Motor neuron (in vitro differentiated cells): ENCODE data around the gene NDUFAF2. TPM values are rescaled to one million over a fixed set of nuclear protein-coding genes. Genes with fewer than 3 reads are reported as not detected.

ENCODE experiments used
- ATAC-seq, 8 experiments: fragments of 200-7000 bp; cut with Tn5 transposase; replicated peaks in 6 of 8; 2 replicates each; pipeline ENCODE4 v1.8.0; 2021; ENCODE audit warnings: mild to moderate bottlenecking in 8 of 8, moderate library complexity in 8 of 8
- H3K27ac ChIP-seq, 2 donors: fragments of 250-450 bp; sonication (Bioruptor Pico); 2 replicates each; pipeline ENCODE4 v1.9.0; 2021; ENCODE audit warnings: antibody characterized with exemption in 2 of 2, mild to moderate bottlenecking in 2 of 2, moderate library complexity in 1 of 2
- H3K4me1 ChIP-seq, 2 donors: fragments of 250-450 bp; sonication (Bioruptor Pico); replicated peaks in 1 of 2; 2 replicates each; pipeline ENCODE4 v1.6.1; 2021; ENCODE audit warnings: antibody characterized with exemption in 2 of 2, mild to moderate bottlenecking in 2 of 2, moderate library complexity in 1 of 2
- H3K4me3 ChIP-seq, 5 donors: fragments of 250-450 bp; sonication (Bioruptor Pico); 2 replicates each; pipeline ENCODE4 v1.9.0; 2021; ENCODE audit warnings: antibody characterized with exemption in 5 of 5, mild to moderate bottlenecking in 5 of 5, moderate library complexity in 4 of 5
- WGBS, 10 experiments: fragments of 450-650 bp; shearing (Covaris generic); methylation state at CpG; one replicate each; pipeline ENCODE4 v1.0.0; 2022; 5-methylcytosine and 5-hydroxymethylcytosine counted together
- in situ Hi-C, 9 experiments: fragments of 400-800 bp; cut with MboI; loops; one replicate each; pipeline ENCODE4 v1.15.0; 2021; ENCODE audit warnings: low sequenced_read_pairs in 9 of 9, low pct_unique_long_range_greater_than_20kb in 2 of 9; ENCODE audit not compliant: unreplicated experiment in 9 of 9
- total RNA-seq, 8 experiments: library from RNA; unstranded; fragments of 300-600 nt; gene quantifications; 2 replicates each; pipeline versions ENCODE4 v1.2.3 to v1.2.4, GENCODE V29; 2022

The NDUFAF2 gene
- total RNA-seq, 8 experiments from 2014 or later: 50.5 to 78.2 (median 64.4) TPM

- in situ Hi-C loops: no loop called here
- no peaks in the 10 kb centered on the region for H3K4me1 ChIP-seq
- no peak overlapping the region for H3K4me3 ChIP-seq
- no peak overlapping the region for H3K27ac ChIP-seq
- peak in 3 of 8 experiments; percentile 73 to 85 (median 79) for ATAC-seq
These were observed 203.5 kb downstream of the NDUFAF2 start for GRCh38 chr5:61148515-61148914.

GRCh38 chr5:61151893-61152292, 206.9 kb downstream of the NDUFAF2 start:
- H3K27ac ChIP-seq: no peak overlapping the region
- in situ Hi-C loops: loop anchor here in 1 of 9 experiments (25.0 kb wide), 1 partner anchor 160 kb away; no protein-coding TSS in a partner anchor
- H3K4me1 ChIP-seq: no peaks in the 10 kb centered on the region
- no peak overlapping the region for H3K4me3 ChIP-seq
- ATAC-seq: no peak
- WGBS, 10 experiments: 80 to 100% (median 93%) methylated on average over 1 to 2 of the region's 2 CpGs; no CpG with 5 or more reads in 1 of the 10 experiments

GRCh38 chr5:61159070-61159469, 214.1 kb downstream of the NDUFAF2 start:
- Histone ChIP-seq H3K4me3 (no peak overlapping the region), H3K4me1 (peaks cover 9 to 23% of the 10 kb centered on the region in 2 donors), H3K27ac (no peak overlapping the region)
- 65 to 100% (median 95%) methylated on average over 1 to 3 of the region's 3 CpGs; no CpG with 5 or more reads in 1 of the 10 experiments for WGBS, 10 experiments
- in situ Hi-C loops: loop anchor here in 1 of 9 experiments (25.0 kb wide), 1 partner anchor 153 kb away; no protein-coding TSS in a partner anchor
- no peak for ATAC-seq

- Histone ChIP-seq H3K4me1 (peaks cover 9 to 24% of the 10 kb centered on the region in 2 donors), H3K4me3 (no peak overlapping the region), H3K27ac (no peak overlapping the region)
- ATAC-seq: no peak
- WGBS, 10 experiments: 67 to 91% (median 84%) methylated on average over 1 to 4 of the region's 4 CpGs; no CpG with 5 or more reads in 1 of the 10 experiments
- in situ Hi-C loops: loop anchor here in 3 of 9 experiments (10.0 to 25.0 kb wide), 2 partner anchors 152 to 165 kb away; no protein-coding TSS in a partner anchor
These were observed 214.8 kb downstream of the NDUFAF2 start for GRCh38 chr5:61159836-61160235.

GRCh38 chr5:61160497-61160896, 215.5 kb downstream of the NDUFAF2 start:
- in situ Hi-C loops: loop anchor here in 3 of 9 experiments (10.0 to 25.0 kb wide), 2 partner anchors 152 to 164 kb away; no protein-coding TSS in a partner anchor
- peak overlapping the region in 2 of 5 donors; percentile 94 to 95 for H3K4me3 ChIP-seq
- peaks cover 9 to 24% of the 10 kb centered on the region in 2 donors for H3K4me1 ChIP-seq
- ATAC-seq: no peak
- 77 to 100% (median 93%) methylated on average over 1 to 3 of the region's 3 CpGs; no CpG with 5 or more reads in 1 of the 10 experiments for WGBS, 10 experiments
- H3K27ac ChIP-seq: no peak overlapping the region

GRCh38 chr5:61162010-61162831, 217.2 kb downstream of the NDUFAF2 start, which contains the start of gene SMIM15:
TSS of gene SMIM15 (minus strand) at chr5:61162468. CDS start at chr5:61160171, 2,297 bp downstream.
- in situ Hi-C loops: loop anchor here in 3 of 9 experiments (10.0 to 25.0 kb wide), 2 partner anchors 150 to 163 kb away; no protein-coding TSS in a partner anchor
- 0 to 29% (median 0%) methylated on average over 1 to 26 of the region's 73 CpGs; no CpG with 5 or more reads in 2 of the 10 experiments for WGBS, 10 experiments
- Histone ChIP-seq H3K4me3 (peak within 1 kb of the TSS; percentile 58 to 95 (median 87)), H3K4me1 (peaks cover 9 to 24% of the 10 kb centered on the region in 2 donors), H3K27ac (peak within 1 kb of the TSS; percentile 91 to 96)
- peak; percentile 92 to 98 (median 96) for ATAC-seq

- 0 to 67% (median 22%) methylated on average over 1 to 10 of the region's 14 CpGs; no CpG with 5 or more reads in 4 of the 10 experiments for WGBS, 10 experiments
These were observed 218.0 kb downstream of the NDUFAF2 start for GRCh38 chr5:61162832-61163567.

GRCh38 chr5:61163905-61164304, 218.9 kb downstream of the NDUFAF2 start:
- no peak for ATAC-seq
- in situ Hi-C loops: loop anchor here in 3 of 9 experiments (10.0 to 25.0 kb wide), 2 partner anchors 148 to 161 kb away; no protein-coding TSS in a partner anchor
- no peak overlapping the region for H3K27ac ChIP-seq
- H3K4me3 ChIP-seq: peak overlapping the region; percentile 58 to 95 (median 87)
- WGBS, 10 experiments: 90 to 100% (median 96%) methylated on average over 1 to 13 of the region's 13 CpGs; no CpG with 5 or more reads in 2 of the 10 experiments
- H3K4me1 ChIP-seq: peaks cover 9 to 24% of the 10 kb centered on the region in 2 donors

More at GRCh38 chr5:61162832-61163567, 218.0 kb downstream of the NDUFAF2 start:
- peak in 6 of 8 experiments; percentile 30 to 51 (median 36) for ATAC-seq
- Histone ChIP-seq H3K4me1 (peaks cover 9 to 24% of the 10 kb centered on the region in 2 donors), H3K4me3 (peak overlapping the region; percentile 58 to 95 (median 87)), H3K27ac (peak overlapping the region; percentile 91 to 96)
- in situ Hi-C loops: loop anchor here in 3 of 9 experiments (10.0 to 25.0 kb wide), 2 partner anchors 149 to 162 kb away; no protein-coding TSS in a partner anchor

GRCh38 chr5:61167382-61167781, 222.4 kb downstream of the NDUFAF2 start:
- no peak for ATAC-seq
- Histone ChIP-seq H3K27ac (no peak overlapping the region), H3K4me1 (peaks cover 6 to 9% of the 10 kb centered on the region in 2 donors), H3K4me3 (no peak overlapping the region)
- 20 to 100% (median 78%) methylated on average over 1 to 4 of the region's 4 CpGs for WGBS, 10 experiments
- in situ Hi-C loops: loop anchor here in 3 of 9 experiments (10.0 to 25.0 kb wide), 2 partner anchors 145 to 157 kb away; no protein-coding TSS in a partner anchor

- no peak for ATAC-seq
- Histone ChIP-seq H3K4me1 (peaks cover 0 to 2% of the 10 kb centered on the region in 2 donors), H3K27ac (no peak overlapping the region), H3K4me3 (no peak overlapping the region)
- in situ Hi-C loops: loop anchor here in 3 of 9 experiments (10.0 to 25.0 kb wide), 2 partner anchors 143 to 156 kb away; no protein-coding TSS in a partner anchor
- 77 to 100% (median 93%) methylated on average over 3 to 8 of the region's 8 CpGs for WGBS, 10 experiments
These were observed 223.9 kb downstream of the NDUFAF2 start for GRCh38 chr5:61168951-61169350.

- in situ Hi-C loops: loop anchor here in 1 of 9 experiments (25.0 kb wide), 1 partner anchor 141 kb away; no protein-coding TSS in a partner anchor
- no peak for ATAC-seq
- WGBS, 10 experiments: 43 to 100% (median 90%) methylated on average over 1 of the region's 1 CpG; no CpG with 5 or more reads in 1 of the 10 experiments
- Histone ChIP-seq H3K4me1 (no peaks in the 10 kb centered on the region), H3K4me3 (no peak overlapping the region), H3K27ac (no peak overlapping the region)
These were observed 226.5 kb downstream of the NDUFAF2 start for GRCh38 chr5:61171479-61171878.

- Histone ChIP-seq H3K4me1 (no peaks in the 10 kb centered on the region), H3K4me3 (no peak overlapping the region), H3K27ac (no peak overlapping the region)
- ATAC-seq: no peak
- WGBS, 10 experiments: 83 to 100% (median 91%) methylated on average over 2 of the region's 3 CpGs; no CpG with 5 or more reads in 6 of the 10 experiments
- in situ Hi-C loops: no loop called here
These were observed 231.6 kb downstream of the NDUFAF2 start for GRCh38 chr5:61176631-61177030.
